ENCODE measurements around the gene GFRA3.
"Not testable (repeated sequence)": the region's sequence is repeated elsewhere in the genome, so short reads cannot be mapped to it uniquely, and the experiment has no call there.

The GFRA3 gene, protein sequence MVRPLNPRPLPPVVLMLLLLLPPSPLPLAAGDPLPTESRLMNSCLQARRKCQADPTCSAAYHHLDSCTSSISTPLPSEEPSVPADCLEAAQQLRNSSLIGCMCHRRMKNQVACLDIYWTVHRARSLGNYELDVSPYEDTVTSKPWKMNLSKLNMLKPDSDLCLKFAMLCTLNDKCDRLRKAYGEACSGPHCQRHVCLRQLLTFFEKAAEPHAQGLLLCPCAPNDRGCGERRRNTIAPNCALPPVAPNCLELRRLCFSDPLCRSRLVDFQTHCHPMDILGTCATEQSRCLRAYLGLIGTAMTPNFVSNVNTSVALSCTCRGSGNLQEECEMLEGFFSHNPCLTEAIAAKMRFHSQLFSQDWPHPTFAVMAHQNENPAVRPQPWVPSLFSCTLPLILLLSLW

GRCh38 chr5:138274189-138274853, at the start of gene GFRA3:
Gene GFRA3, minus strand, starts transcription at chr5:138274621. Its CDS starts 197 bp downstream, at chr5:138274424.
- DNase-seq = peak in 1 of 14 donors; percentile 40

DNA sequence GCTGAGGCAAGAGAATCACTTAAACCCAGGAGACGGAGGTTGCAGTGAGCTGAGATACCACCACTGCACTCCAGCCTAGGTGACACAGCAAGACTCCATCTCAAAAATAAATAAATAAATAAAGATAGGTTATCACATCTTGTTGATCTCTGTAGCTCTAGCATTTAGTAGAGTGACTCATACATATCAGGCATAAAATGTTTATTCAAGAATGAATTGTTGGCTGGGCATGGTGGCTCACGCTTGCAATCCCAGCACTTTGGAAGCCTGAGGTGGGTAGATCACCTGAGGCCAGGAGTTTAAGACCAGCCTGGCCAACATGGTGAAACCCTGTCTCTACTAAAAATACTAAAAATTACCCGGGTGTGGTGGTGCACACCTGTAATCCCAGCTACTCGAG, 43.8 kb upstream of the GFRA3 start:
- not testable (repeated sequence) for DNase-seq

GRCh38 chr5:138316355-138316754, 41.9 kb upstream of the GFRA3 start:
- no peak for DNase-seq

GRCh38 chr5:138315751-138316278, 41.4 kb upstream of the GFRA3 start:
- DNase-seq = no peak

- DNase-seq = peak in 3 of 14 donors; percentile 3 to 90 (median 20)
Observed at GRCh38 chr5:138305797-138306196, 31.4 kb upstream of the GFRA3 start.

DNA sequence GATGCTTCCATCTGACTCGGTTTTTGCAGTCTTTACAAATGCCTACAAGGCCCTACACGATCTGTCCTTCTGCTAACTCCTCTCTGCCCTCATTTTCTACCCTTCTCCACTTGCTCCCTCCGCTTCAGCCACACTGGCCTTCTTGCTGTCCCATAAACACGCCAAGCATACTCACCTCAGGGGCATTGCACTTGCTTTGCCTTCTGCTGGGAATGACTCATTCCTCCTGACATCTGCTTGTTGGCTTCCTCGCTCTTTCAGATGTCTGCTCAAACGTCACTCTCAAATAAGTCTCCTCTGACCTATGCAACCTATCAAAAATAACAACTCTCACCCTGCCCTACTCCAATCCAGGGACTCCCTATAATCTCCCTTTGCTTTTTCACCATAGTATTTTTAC, 29.0 kb upstream of the GFRA3 start:
- peak in 1 of 14 donors; percentile 53 for DNase-seq

DNA sequence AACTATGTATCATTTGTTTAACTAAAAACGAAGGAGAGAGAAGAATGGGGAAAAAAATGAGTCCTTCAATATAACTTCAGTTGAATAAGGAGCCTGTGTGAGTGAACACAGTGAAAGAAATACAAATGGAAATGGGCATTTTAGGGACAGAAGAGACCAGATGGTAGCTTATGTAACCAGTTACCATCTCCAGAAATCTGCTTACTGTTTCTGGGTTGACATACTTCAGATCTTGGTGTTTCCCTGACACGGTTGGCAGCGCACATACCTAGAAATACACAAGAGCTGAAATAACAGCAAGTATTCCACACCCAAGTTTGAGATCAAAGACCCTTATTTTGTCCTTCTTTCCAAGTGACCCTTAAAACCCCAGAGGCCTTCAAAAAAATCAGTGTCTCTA, 14.9 kb upstream of the GFRA3 start:
- peak in 1 of 14 donors; percentile 94 for DNase-seq

DNA sequence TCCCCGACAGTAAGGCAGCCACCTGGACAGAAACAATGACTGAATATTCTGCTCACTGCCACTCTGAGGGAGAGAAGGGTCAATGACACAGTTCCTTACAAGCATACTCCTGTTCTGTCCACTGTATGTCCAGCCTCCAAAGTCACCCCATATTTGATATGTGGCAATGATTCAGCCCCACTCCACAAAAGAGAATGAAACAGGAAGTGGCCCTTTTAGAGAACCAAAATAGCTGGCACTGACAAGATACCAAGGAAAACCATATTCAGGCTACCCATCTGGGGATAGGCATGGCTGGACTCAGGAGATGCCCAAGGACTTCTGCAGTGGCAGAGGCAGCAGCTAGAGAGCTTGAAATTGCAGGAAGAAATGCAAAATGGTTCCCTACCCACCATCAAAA, 12.8 kb upstream of the GFRA3 start:
- no peak for DNase-seq

GRCh38 chr5:138282920-138283742, 8.7 kb upstream of the GFRA3 start:
- peak in 3 of 14 donors; percentile 1 to 17 (median 2) for DNase-seq

DNA sequence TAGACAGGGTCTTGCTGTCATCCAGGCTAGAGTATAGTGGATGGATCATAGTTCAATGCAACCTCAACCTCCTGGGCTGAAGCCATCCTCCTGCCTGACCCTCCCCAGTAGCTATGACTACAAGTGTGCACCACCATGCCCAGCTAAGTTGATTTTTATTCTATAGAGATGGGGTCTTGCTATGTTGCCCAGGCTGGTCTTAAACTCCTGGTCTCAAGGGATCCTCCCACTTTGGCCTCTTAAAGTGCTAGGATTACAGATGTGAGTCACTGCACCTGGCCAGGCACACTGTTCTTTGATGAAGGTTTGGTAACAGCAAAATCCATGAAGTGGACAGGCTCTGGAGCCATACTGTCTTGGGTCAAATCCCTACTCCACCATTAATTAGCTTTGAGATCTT, 6.5 kb upstream of the GFRA3 start:
- DNase-seq = no peak

GRCh38 chr5:138276402-138277054, 2.1 kb upstream of the GFRA3 start:
- no peak for DNase-seq

DNA sequence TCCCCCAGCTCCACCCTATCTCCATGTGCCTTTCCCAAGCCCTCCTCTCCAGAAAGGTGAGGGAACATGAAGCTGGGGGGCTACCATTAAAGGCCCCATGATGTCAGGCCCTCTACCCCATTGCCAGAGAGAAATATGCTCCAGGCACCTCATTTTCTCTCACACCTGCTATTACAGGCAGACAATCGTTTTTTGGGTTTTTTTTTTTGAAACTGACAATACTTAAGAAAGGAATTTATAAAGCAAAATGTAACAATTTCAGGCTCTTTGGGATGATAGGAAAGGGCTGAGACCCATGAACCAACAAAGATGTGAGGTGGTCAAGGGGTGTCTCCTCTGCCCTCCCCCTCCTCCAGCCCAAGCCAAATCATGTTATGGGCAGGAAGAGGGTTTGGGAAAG, 1.5 kb upstream of the GFRA3 start:
- DNase-seq = no peak

DNA sequence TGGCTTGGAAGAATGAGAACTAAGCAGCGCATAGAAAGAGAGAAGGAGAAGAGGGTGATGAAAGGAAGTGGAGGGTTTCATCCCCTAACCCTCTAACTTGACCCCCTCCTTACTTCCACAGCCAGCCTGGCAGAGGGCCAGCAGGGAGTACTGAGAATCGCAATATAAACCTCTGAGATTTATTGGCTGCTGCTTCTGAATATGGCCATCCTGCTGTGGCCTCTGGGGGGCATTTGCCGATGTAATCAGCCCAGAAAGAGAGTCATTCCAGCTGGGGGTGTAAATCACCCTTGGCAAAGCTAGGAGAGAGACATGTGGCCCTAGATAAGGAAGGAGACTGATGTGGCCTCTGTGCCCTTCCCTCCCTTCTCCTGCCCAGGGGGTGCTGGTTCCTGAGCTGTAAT, 960 bp upstream of the GFRA3 start:
- no peak for DNase-seq

DNA sequence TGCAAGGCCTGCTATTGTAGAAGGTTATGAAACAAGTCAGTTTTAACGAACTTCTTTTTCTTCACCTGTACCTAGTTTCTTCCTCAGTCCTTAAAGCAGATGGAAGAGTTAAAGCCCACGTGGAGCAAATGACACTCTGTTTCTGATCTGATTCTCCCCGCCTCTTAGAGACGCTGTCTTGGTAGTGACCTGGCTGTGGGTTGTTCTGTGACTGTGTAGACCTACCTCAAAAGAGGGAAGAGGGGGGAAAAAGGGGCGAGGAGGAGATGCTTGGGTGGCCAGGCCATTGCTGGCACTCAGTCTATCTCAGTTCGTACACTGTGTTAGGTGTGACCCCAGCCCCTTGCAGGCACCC, 610 bp downstream of the GFRA3 start:
- DNase-seq = peak in 1 of 14 donors; percentile 41

DNA sequence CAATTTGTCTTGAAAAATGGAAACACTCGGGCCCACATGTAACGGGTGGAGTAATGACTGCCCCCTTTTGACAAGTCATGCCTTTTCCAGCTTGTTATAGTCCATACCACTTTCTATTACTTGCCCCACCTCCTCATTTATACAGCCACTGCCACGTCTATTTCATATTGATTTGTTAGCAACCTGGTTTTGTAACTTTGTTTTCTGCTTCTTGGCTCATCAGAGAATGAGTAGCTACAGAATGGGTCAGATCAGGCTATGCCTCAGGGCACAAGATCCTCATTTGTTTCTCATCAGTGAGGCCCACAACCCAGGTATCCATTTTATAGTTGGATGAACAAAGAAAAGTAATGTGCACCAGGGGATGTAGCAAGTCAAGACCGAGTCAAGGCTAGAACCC, 1.7 kb downstream of the GFRA3 start:
- DNase-seq = no peak

DNA sequence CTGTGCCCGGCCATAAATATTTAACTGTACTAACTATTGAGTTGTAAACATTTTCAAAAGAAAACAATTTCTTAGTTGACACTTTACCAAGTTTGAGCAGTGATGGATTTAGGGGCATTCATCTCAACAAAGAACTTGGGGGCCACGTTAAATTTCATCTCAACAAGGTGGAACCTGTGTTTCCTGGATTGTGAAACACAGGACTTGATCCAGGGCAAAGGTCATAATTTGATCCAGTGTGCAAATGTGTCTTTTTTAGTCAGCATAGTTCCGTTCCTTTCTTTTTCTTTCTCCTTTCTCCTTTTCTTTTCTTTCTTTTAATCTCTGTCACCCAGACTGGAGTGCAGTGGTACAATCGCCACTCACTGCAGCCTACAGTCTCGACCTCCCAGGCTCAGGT, 3.1 kb downstream of the GFRA3 start:
- no peak for DNase-seq

DNA sequence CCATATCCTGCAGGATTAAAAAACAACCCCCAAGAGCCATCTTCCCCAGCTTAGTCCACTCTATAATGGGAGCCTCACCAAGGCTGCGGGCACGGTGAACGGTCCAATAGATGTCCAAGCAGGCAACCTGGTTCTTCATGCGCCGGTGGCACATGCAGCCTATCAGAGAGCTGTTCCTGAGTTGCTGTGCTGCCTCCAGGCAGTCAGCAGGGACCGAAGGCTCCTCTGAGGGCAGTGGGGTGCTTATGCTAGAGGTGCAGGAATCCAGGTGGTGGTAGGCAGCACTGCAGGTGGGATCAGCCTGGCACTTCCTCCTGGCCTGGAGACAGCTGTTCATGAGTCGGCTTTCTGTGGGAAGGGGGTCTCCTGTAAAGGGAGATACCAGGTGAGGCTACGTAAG, 10.2 kb downstream of the GFRA3 start:
- no peak for DNase-seq

GRCh38 chr5:138263581-138263980, 10.8 kb downstream of the GFRA3 start:
- DNase-seq = no peak

- no peak for DNase-seq
Observed at GRCh38 chr5:138258704-138259292, 15.6 kb downstream of the GFRA3 start.

- no peak for DNase-seq
Observed at GRCh38 chr5:138257583-138257982, 16.8 kb downstream of the GFRA3 start.

- DNase-seq = no peak
Observed at GRCh38 chr5:138252944-138253343, 21.5 kb downstream of the GFRA3 start.

DNA sequence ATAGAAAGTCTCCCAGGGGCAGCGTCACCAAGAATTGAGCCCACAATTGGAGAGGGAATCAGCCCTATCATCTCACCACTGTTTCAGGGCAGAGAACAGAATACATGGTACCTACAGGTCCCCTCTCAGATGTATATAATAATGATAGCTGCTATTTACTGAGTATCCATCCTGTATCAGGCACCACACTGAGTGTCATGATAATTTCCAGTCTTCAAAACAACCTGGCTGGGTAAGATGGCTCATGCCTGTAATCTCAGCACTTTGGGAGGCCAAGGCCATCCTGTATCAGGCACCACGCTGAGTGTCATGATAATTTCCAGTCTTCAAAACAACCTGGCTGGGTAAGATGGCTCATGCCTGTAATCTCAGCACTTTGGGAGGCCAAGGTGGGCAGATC, 26.6 kb downstream of the GFRA3 start:
- DNase-seq = not testable (repeated sequence)
